C4-2B (cell line): Measurements from ENCODE around the gene LKAAEAR1.

Source experiments
- H3K27ac ChIP-seq: fragments of 450-650 bp; 2 replicates; pipeline ENCODE4 v1.5.1; 2017
- ZFX ChIP-seq: fragments of 450-650 bp; IDR thresholded peaks from 2 replicates; pipeline ENCODE4 v1.6.1; 2017
- TF ChIP-seq, protein P1 (sequence below): fragments of 450-650 bp; conservative IDR thresholded peaks from 2 replicates; pipeline ENCODE4 v1.5.1; 2017; ENCODE audit warnings: mild to moderate bottlenecking

Gene LKAAEAR1

GRCh38 chr20:64051033-64051452, 33.2 kb downstream of the LKAAEAR1 start:
- no peak for TF ChIP-seq ZFX
- TF ChIP-seq, protein P1, sequence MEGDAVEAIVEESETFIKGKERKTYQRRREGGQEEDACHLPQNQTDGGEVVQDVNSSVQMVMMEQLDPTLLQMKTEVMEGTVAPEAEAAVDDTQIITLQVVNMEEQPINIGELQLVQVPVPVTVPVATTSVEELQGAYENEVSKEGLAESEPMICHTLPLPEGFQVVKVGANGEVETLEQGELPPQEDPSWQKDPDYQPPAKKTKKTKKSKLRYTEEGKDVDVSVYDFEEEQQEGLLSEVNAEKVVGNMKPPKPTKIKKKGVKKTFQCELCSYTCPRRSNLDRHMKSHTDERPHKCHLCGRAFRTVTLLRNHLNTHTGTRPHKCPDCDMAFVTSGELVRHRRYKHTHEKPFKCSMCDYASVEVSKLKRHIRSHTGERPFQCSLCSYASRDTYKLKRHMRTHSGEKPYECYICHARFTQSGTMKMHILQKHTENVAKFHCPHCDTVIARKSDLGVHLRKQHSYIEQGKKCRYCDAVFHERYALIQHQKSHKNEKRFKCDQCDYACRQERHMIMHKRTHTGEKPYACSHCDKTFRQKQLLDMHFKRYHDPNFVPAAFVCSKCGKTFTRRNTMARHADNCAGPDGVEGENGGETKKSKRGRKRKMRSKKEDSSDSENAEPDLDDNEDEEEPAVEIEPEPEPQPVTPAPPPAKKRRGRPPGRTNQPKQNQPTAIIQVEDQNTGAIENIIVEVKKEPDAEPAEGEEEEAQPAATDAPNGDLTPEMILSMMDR, result no peak
- H3K27ac ChIP-seq, result no peak overlapping the region

DNA sequence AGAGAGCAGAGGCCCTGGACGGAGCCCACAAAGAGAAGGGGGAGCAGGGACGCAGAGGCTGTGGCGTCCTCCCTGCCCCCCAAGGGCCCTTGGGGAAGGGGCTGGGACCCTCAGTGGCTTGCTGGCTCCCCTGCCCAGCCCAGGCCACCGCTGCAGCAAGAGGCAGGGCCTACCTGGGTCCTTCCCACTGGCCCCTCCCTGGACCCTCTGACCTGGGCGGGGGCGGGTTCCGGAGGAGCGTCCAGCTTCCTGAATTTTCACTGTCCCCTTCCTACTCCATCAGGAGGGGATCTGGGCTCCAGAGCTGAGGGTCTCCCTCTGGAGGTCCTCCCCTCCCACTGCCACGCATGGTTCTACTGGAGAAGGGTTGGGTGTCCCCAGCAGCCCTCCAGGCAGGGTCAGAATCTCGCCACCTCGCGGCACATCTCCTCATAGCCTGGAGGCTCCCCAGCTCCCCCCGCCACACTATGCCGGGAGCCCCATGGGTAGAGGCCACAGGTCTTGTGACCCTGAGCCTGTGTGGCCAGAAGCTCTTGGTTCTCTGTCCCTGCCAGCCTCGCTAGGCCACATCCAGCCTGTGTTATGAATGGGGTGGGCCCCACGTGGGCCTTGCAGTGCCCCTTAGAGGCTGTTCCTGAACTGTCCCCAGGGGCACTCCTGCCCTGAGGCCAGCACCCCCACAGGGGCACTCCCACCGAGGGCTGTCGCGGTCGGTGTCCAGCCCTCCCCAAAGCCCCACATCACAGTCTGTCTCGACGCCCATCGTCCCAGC, 33.8 kb downstream of the LKAAEAR1 start:
- TF ChIP-seq, protein P1, result no peak
- TF ChIP-seq ZFX, result no peak
- H3K27ac ChIP-seq, result no peak overlapping the region

DNA sequence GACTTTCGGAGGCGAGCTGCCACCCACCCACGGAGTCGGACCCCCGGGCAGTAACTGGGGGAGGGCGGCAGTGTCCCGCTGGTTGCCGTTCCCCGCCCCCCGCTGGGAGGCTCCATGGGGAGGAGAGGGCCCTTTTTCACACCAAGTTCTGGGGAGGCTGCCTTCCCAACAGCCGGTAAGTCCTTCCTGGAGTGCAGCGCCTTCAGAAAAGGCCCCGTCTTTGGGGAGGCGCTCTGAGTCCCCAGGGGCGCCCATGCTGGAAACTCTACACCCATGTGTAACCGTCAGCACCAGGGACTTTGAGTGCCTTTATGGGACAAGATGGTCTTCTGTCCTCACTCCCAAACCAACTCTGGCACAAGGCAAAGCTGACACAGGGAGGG, 34.3 kb downstream of the LKAAEAR1 start:
- H3K27ac ChIP-seq, result no peak overlapping the region
- TF ChIP-seq, protein P1, result no peak
- TF ChIP-seq ZFX, result no peak

GRCh38 chr20:64049060-64049877, 34.9 kb downstream of the LKAAEAR1 start, which contains the start of gene SOX18:
Gene SOX18 (minus strand): TSS chr20:64049639. CDS start chr20:64049516, 123 bp downstream.
- H3K27ac ChIP-seq, result no peak within 1 kb of the TSS
- no peak for TF ChIP-seq ZFX
- TF ChIP-seq, protein P1, result no peak; the same call in 1 of the 2 replicates

GRCh38 chr20:64048402-64049044, 35.7 kb downstream of the LKAAEAR1 start:
- TF ChIP-seq, protein P1, result no peak
- H3K27ac ChIP-seq, result no peak overlapping the region

- TF ChIP-seq ZFX, result no peak
- TF ChIP-seq, protein P1, result no peak
- no peak overlapping the region for H3K27ac ChIP-seq
Measured at GRCh38 chr20:64047968-64048401, 36.2 kb downstream of the LKAAEAR1 start.
